GM12872 (cell line): Measurements from ENCODE around the gene KCNMA1.

Experiments used
- TF ChIP-seq, protein P1 (sequence below): IDR thresholded peaks from 3 replicates; pipeline ENCODE4 v1.5.1; 2011; ENCODE audit warnings: low read depth, mild to moderate bottlenecking, low read length, moderate library complexity; ENCODE audit not compliant: insufficient read depth

Gene KCNMA1

DNA sequence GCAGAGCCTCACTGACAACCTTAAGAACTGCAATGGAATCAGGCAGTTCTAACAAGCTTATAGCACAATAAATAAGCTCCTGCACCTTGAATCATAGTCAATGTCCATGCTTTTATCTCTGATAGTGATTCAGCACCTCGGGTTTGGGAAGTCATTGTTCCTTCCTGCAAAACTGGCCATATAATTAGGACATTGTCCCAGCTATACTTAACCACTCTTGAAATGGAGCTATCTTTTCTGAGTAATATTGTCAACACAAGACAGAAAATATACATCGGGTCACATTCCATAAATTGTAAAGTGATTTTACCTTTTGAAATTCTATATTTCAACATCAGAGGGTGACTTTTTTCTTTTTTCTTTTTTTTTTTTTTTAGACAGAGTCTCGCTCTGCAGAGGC is 682.8 kb downstream of the KCNMA1 start:
- TF ChIP-seq, protein P1, sequence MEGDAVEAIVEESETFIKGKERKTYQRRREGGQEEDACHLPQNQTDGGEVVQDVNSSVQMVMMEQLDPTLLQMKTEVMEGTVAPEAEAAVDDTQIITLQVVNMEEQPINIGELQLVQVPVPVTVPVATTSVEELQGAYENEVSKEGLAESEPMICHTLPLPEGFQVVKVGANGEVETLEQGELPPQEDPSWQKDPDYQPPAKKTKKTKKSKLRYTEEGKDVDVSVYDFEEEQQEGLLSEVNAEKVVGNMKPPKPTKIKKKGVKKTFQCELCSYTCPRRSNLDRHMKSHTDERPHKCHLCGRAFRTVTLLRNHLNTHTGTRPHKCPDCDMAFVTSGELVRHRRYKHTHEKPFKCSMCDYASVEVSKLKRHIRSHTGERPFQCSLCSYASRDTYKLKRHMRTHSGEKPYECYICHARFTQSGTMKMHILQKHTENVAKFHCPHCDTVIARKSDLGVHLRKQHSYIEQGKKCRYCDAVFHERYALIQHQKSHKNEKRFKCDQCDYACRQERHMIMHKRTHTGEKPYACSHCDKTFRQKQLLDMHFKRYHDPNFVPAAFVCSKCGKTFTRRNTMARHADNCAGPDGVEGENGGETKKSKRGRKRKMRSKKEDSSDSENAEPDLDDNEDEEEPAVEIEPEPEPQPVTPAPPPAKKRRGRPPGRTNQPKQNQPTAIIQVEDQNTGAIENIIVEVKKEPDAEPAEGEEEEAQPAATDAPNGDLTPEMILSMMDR = no peak

DNA sequence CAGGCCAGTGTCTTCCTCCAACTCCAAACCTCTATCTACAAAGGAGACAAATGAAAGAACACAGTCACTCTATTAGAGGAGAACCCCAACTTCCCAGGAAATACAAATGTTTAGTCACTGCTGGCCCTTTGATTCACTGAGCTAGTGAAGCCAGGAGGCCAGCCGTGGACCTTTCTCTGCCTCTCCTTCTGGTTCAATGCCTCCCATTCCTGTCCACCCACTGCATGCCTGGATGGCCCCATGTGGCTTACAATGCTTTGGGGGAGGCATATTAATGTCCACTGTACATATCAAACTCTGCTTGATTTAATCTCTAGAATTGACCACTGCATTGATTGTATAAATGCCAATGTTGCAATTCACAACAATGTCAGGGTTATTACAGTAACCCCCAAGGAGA is 687.3 kb downstream of the KCNMA1 start:
- TF ChIP-seq, protein P1 = no peak

- TF ChIP-seq, protein P1 = no peak
These were observed 691.3 kb downstream of the KCNMA1 start for GRCh38 chr10:76946270-76946669.

- TF ChIP-seq, protein P1 = no peak
These were observed 692.4 kb downstream of the KCNMA1 start for GRCh38 chr10:76945166-76945565.

GRCh38 chr10:76944640-76945039 is 693.0 kb downstream of the KCNMA1 start:
- TF ChIP-seq, protein P1 = no peak

- TF ChIP-seq, protein P1 = no peak
These were observed 694.8 kb downstream of the KCNMA1 start for GRCh38 chr10:76942628-76943416.

- TF ChIP-seq, protein P1 = no peak
These were observed 697.6 kb downstream of the KCNMA1 start for GRCh38 chr10:76939933-76940468.
